CD4-positive, alpha-beta T cell treated with Interleukin-6 at 100 ng/mL for 8 hours (primary cell): ENCODE measurements around the gene MRPS27.

Source experiments
- DNase-seq: peaks from one replicate; pipeline ENCODE4 v3.0.0-alpha.2; 2020; ENCODE audit warnings: mixed read lengths, low spot score

MRPS27 gene

DNA sequence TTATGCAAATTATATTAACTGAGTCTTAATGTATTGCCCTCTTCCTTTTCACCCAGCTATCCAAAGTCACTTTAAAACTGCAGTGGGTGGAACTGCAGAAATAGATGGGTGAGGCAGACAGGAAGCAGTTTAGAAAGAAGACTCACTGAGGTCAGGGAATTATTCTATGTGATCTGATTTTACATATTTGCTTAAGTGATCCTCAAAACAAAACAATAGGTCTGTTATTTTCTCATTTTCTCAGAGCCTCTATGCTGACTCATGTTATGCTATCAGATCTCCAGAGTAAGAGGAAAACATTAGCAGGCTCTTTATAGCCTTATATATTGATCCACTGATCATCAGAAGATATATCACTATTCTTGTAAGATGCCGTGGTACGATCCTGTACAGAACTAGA is 63.5 kb downstream of the MRPS27 start:
- no peak for DNase-seq

DNA sequence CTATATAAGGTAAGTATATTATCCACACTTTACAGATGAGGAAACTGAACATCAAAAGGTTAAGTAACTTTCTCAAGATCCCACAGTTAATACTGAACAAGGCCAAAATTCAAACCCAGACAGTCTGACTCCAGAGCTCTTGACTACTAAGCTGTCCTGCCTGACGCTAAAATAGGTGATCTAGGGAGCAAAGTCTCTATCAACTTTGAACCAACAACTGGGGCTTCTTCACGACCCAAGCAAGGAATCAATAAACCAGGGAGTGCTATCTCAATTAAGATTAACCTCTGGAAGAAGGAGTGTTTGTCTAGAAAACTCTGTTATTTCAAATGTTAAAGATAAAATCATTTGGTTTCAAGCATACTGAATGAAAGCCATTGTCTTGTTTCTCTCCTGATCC is 64.4 kb downstream of the MRPS27 start:
- DNase-seq = no peak

GRCh38 chr5:72255237-72255636 is 64.8 kb downstream of the MRPS27 start:
- no peak for DNase-seq

- DNase-seq = no peak
Measured at GRCh38 chr5:72252574-72253155, 67.4 kb downstream of the MRPS27 start.

GRCh38 chr5:72252008-72252407 is 68.0 kb downstream of the MRPS27 start:
- DNase-seq = no peak

DNA sequence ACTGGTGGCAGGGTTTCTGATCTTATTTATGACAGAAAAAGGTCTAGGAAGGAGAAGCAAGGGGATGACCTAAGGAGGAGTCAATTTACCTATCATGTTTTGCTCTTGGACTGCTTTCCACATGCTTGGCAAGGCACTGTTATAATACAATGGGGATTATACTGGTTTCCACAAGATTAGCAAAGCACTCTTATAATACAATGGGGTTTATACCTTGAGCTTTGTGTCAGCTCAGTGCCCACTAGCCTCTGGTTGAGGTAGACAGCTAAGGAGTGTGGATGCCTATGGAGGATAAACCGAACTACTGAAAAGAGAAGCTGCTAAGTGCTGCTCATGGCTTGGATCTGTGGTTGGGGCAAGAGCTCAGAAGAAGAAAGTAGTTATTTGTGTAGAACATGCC is 68.7 kb downstream of the MRPS27 start:
- DNase-seq = no peak

- DNase-seq = no peak
Measured at GRCh38 chr5:72248410-72248981, 71.5 kb downstream of the MRPS27 start.

DNA sequence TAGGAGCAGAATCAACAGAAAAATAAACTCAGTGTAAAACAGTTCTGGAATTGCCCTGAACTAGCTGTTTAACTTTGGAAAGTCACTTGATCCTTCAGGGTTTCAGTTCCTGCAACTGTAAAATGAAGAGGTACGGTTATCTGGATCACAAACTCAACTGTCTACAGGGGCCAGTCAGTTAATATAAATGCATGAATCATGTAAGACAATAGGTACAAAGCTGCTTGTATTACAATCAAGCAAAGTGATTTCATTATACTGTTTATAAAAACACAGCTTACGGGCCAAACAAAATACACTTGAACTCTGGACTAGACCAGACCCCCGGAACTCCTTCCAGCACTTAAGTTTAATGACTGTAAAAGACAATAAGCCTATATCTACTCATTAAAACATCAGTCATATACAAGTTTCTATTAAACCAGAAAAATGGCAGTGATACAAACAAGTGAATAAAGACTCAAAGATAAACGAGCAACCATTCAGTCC is 73.0 kb downstream of the MRPS27 start:
- no peak for DNase-seq

GRCh38 chr5:72245951-72246532 is 74.0 kb downstream of the MRPS27 start:
- no peak for DNase-seq

DNA sequence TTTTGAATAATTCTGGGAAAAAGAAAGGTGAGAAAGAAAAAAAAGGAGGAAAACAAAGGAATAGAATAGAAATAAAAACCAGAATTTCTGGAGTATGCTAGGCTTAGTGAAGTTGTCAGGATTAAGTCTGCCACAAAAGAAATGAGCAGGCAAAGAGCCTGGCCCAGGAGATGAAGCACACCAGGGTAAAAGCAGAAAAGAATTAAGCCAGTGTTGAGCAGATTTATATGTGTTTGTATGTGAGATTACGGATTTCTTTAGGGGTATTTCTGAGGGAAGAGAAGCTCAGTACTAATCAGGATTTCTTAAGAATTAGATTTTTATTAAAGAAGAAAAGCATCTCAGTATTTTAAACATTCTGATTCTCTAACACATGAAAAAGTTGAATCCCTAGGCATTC is 74.5 kb downstream of the MRPS27 start:
- DNase-seq = no peak

DNA sequence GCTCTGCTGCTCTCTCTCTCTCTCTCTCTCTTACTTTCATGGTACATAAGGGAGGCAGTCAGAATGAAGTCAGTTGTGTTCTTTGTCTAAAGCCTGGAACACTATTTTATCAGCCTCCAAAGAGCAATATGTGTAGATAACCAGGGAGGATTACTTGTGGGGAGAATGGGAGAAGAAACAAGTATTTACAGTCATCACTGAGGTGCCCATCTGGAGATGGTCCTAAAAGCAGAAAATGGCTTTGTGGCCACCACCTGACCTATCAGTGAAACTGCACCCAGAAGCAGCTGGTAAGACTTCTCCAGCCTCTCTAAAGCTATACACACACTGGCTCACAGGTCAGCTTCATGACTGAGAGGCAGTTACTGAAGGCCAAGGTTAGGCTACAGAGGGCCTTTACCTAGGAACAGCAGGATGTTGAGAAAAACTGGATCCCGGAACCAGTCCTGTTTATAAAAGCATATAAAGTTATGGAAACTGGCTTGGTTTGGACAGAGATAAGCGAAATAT is 75.1 kb downstream of the MRPS27 start:
- DNase-seq = no peak

DNA sequence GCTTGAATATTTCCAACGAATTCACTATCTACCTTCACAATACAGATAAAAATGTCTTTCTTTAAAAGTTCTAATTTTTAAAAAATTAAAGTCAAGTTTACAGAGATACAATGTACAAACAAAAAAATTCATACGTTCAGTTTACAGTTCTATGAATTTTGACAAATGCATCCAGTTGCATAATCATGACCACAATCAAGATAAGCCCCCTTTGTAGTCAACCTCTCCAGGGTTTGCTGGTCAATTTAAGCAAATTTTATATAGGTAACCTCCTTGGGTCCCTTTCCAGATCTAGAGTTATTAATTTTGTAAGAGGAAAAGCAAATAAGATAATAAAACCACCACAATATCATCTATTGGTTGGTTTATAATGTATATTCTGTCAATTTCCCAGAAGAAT is 76.3 kb downstream of the MRPS27 start:
- DNase-seq = no peak

DNA sequence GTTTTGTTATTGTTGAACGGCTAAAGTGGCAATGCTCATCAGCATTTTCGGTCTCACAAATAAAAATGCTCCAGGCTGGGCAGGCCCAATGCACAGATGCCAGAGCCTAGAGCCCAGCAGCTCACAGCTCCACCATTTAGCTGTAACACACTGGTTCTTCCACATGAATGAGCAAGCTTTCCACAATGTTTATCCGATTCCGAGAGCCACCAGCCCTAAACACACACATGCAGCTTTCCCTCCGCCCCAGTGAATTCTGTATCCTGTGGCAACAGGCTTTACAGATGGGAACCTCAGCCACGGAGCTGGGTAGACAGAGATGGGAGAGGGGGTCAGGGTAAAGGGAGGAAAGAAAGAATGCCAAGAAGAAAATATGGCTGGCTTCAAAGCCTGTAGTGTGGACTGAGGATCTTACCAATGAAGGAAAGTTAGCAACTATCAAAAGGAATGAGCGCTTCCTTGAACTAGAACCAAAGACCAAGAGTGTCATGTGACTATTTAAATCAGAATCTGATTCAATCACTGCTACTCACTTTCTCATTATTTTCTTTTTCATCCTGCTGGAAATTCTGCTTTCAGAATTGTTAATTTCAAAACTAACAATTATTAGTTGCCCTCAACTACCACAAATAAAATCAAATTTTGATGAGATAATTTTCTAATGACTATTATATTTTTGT is 77.1 kb downstream of the MRPS27 start:
- no peak for DNase-seq

DNA sequence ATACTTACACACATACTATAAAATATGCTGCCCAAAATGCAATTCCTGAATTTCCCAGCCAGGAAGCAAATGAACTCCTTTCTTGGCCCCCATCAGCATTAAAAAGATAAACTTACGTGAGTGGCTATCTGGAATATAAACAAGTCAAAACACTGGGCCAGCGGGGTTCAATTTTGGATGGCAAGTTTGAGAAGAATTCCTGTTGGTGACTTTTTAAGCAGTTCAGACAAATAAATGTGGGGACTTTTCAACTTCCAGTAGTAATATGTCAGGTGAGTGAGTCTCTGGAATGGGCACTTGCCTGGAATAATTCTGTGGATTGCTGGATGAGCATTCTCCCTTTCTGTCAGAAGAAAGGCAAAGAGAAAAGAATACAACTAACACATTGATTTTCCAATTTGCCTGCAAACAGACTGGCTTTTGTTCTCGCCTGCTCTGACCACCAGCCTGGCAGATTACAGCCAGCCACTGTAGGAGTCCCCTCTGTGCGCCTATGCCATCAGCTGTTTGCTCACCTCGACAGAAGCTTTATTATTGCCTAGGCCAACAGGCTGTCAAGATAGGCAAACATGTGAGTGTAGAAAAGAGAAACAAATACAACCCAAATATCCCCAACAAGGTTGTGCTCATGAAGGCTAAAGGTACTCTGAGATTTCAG is 78.6 kb downstream of the MRPS27 start:
- DNase-seq = no peak

GRCh38 chr5:72238712-72239445 is 81.2 kb downstream of the MRPS27 start:
- DNase-seq = no peak

DNA sequence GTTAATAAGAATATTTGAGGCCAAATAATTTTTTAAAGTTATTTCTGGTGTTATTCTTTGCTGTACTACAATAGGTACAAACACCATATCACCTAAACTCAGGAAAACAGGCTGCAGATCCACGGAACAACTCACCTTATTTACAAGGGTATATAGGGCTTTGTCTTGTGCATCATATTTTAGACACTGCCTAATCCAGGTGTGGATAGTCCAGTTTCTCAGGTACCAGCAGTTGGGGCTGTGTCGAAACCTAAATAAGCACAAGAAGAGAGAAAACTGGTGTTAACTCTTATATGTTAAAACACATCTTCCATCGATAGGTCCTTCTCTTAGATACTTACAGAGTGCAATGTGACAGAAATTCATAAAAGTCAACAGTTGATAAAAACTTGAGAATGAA is 82.2 kb downstream of the MRPS27 start:
- DNase-seq = no peak

GRCh38 chr5:72237415-72237814 is 82.6 kb downstream of the MRPS27 start:
- no peak for DNase-seq

GRCh38 chr5:72235725-72236124 is 84.3 kb downstream of the MRPS27 start:
- DNase-seq = no peak

GRCh38 chr5:72234868-72235267 is 85.2 kb downstream of the MRPS27 start:
- DNase-seq = no peak

- DNase-seq = peak; percentile 51
Measured at GRCh38 chr5:72234265-72234700, 85.8 kb downstream of the MRPS27 start.

DNA sequence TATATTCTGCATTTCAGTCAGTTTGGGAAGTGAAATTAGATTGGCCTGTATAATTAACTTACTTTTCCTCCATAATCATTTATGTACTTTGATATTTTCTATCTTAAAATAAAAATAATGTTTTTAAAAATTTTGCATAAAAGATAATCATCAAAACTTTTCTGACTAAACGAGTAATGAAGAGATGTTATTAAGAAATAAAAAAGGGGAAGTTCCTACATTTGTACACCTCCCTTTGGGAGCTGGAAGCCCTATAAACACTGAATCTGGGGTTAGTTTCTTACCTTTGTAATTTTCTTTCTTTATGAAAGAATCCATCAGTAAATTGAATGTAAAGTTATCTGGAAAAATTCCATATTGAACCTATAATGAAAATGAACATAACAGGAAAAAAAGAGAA is 86.2 kb downstream of the MRPS27 start:
- DNase-seq = no peak

DNA sequence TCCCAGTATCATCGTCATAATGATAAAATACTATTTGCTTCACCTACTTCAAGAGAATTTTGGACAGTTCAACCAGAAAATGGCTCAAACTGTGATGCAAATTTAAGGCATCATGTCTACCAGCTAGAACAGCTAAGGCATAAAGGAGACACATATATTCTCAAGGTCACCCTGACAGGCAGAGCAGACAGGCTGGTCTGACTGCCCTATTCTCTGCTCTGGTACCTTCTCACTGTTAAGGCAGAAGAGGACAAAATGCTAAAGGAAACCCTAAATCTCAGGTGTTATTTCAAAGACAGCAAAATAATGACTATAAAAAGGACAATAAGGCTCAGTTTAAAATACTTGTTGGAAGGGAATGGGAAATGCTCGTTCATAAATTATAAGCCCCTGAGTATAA is 87.2 kb downstream of the MRPS27 start:
- no peak for DNase-seq
